CD14-positive monocyte (primary cell): ENCODE data around the gene C1orf105. TPM values are rescaled to one million over a fixed set of nuclear protein-coding genes. Genes with fewer than 3 reads are reported as not detected.

Source experiments
- DNase-seq, 3 donors: peaks; one replicate each; pipeline ENCODE4 v3.0.0-alpha.2; 2011 to 2022
- H2AFZ ChIP-seq: 2 replicates; pipeline ENCODE4 v1.6.0; 2012; ENCODE audit warnings: mild to moderate bottlenecking, low read depth, low read length, inconsistent platforms; ENCODE audit not compliant: insufficient read depth, poor library complexity, severe bottlenecking
- H3K27ac ChIP-seq, 2 donors: 1 replicate in 1 of 2; 2 replicates in 1 of 2; pipeline ENCODE4 v1.5.1; 2012 to 2013; ENCODE audit warnings: low read length in 2 of 2, control low read depth in 1 of 2, inconsistent platforms in 1 of 2, low read depth in 1 of 2, mild to moderate bottlenecking in 1 of 2
- H3K27me3 ChIP-seq, 2 donors: one replicate each; pipeline versions ENCODE4 v1.6.0 to v1.6.1; 2011 to 2013; ENCODE audit warnings: low read length in 2 of 2; ENCODE audit not compliant: control insufficient read depth in 2 of 2, insufficient read depth in 2 of 2
- H3K36me3 ChIP-seq, 2 donors: replicated peaks in 1 of 2; 1 replicate in 1 of 2; 2 replicates in 1 of 2; pipeline versions ENCODE4 v1.5.1 to v1.6.1; 2012 to 2013; ENCODE audit warnings: low read length in 2 of 2, control low read depth in 1 of 2, inconsistent platforms in 1 of 2, mild to moderate bottlenecking in 1 of 2; ENCODE audit not compliant: insufficient read depth in 2 of 2, control insufficient read depth in 1 of 2
- H3K4me1 ChIP-seq, 2 donors: 1 replicate in 1 of 2; 2 replicates in 1 of 2; pipeline versions ENCODE4 v1.5.1 to v1.6.1; 2012 to 2013; ENCODE audit warnings: low read length in 2 of 2, control low read depth in 1 of 2, inconsistent platforms in 1 of 2, mild to moderate bottlenecking in 1 of 2, moderate library complexity in 1 of 2; ENCODE audit not compliant: insufficient read depth in 2 of 2, control insufficient read depth in 1 of 2
- H3K4me2 ChIP-seq: replicated peaks from 2 replicates; pipeline ENCODE3; 2012; ENCODE audit warnings: low read length, moderate library complexity, mild to moderate bottlenecking; ENCODE audit not compliant: poor library complexity, severe bottlenecking; ENCODE audit errors: extremely low read depth
- H3K4me3 ChIP-seq, 3 experiments: fragments of 200-600 bp in 1 of 3; sonication (generic) in 1 of 3; replicated peaks in 1 of 3; 1 replicate in 2 of 3; 2 replicates in 1 of 3; pipeline ENCODE4 v1.5.1; 2011 to 2013; ENCODE audit warnings: low read length in 3 of 3, mild to moderate bottlenecking in 3 of 3, control low read depth in 2 of 3, low read depth in 2 of 3, inconsistent platforms in 1 of 3, moderate library complexity in 1 of 3
- H3K79me2 ChIP-seq: 2 replicates; pipeline ENCODE4 v1.6.0; 2012; ENCODE audit warnings: mild to moderate bottlenecking, control low read depth, inconsistent platforms, low read length, moderate library complexity; ENCODE audit not compliant: insufficient read depth
- H3K9ac ChIP-seq: 2 replicates; pipeline ENCODE4 v1.6.0; 2017; ENCODE audit warnings: low read length, mild to moderate bottlenecking; ENCODE audit not compliant: insufficient read depth, poor library complexity, severe bottlenecking
- H3K9me3 ChIP-seq, 2 donors: replicated peaks in 1 of 2; 1 replicate in 1 of 2; 2 replicates in 1 of 2; pipeline versions ENCODE4 v1.5.1 to v1.6.1; 2012 to 2013; ENCODE audit warnings: low read length in 2 of 2, control low read depth in 1 of 2; ENCODE audit not compliant: control insufficient read depth in 1 of 2, insufficient read depth in 1 of 2
- H4K20me1 ChIP-seq: 2 replicates; pipeline ENCODE4 v1.6.0; 2012; ENCODE audit warnings: mild to moderate bottlenecking, low read length, control low read depth, moderate library complexity; ENCODE audit not compliant: insufficient read depth
- H3K27ac Mint-ChIP-seq, 7 donors: one replicate each; pipeline ENCODE4 v1.8.0; 2020; ENCODE audit warnings: mild to moderate bottlenecking in 7 of 7, mixed read lengths in 7 of 7, moderate library complexity in 6 of 7, inconsistent platforms in 2 of 7
- H3K27me3 Mint-ChIP-seq, 3 donors: one replicate each; pipeline ENCODE4 v1.8.0; 2021 to 2022; ENCODE audit warnings: low read depth in 3 of 3, mild to moderate bottlenecking in 3 of 3, mixed read lengths in 3 of 3, moderate library complexity in 3 of 3, inconsistent platforms in 1 of 3
- H3K36me3 Mint-ChIP-seq, 2 donors: one replicate each; pipeline ENCODE4 v1.8.0; 2020; ENCODE audit warnings: mixed read lengths in 2 of 2, inconsistent platforms in 1 of 2, mild to moderate bottlenecking in 1 of 2
- H3K4me1 Mint-ChIP-seq: one replicate; pipeline ENCODE4 v1.8.0; 2020; ENCODE audit warnings: mild to moderate bottlenecking, mixed read lengths
- H3K4me3 Mint-ChIP-seq, 2 donors: one replicate each; pipeline ENCODE4 v1.8.0; 2020; ENCODE audit warnings: mild to moderate bottlenecking in 2 of 2, mixed read lengths in 2 of 2, moderate library complexity in 1 of 2
- H3K9me3 Mint-ChIP-seq, 7 donors: one replicate each; pipeline ENCODE4 v1.8.0; 2020 to 2022; ENCODE audit warnings: mixed read lengths in 7 of 7, mild to moderate bottlenecking in 6 of 7, moderate library complexity in 6 of 7, inconsistent platforms in 2 of 7
- WGBS: methylation state at CpG from one replicate; pipeline ENCODE4 v1.1.5; 2013; ENCODE audit warnings: missing lambda C conversion rate; ENCODE audit not compliant: insufficient coverage; 5-methylcytosine and 5-hydroxymethylcytosine counted together
- intact Hi-C, 2 donors: fragments of 100-400 bp; cut with micrococcal nuclease; formaldehyde crosslinking; loops; one replicate each; pipeline versions ENCODE4 v1.15.0 to v1.15.1; 2023
- polyA plus RNA-seq, 3 donors: library from polyadenylated mRNA; depleted of rRNA in 1 of 3; unstranded in 2 of 3; stranded (reverse) in 1 of 3; fragments of 300-500 nt in 2 of 3; fragments of >200 nt in 1 of 3; fragmentation: Illumina TruSeq in 2 of 3; gene quantifications; 1 replicate in 2 of 3; 2 replicates in 1 of 3; pipeline ENCODE4 v1.2.3, GENCODE V29; 2012 to 2021
- TF ChIP-seq, protein P1 (sequence below): fragments of 200-600 bp; IDR thresholded peaks from one replicate; pipeline ENCODE4 v1.8.0; 2022; ENCODE audit warnings: antibody characterized with exemption, mild to moderate bottlenecking

Gene C1orf105
- polyA plus RNA-seq, 3 donors, result not detected

DNA sequence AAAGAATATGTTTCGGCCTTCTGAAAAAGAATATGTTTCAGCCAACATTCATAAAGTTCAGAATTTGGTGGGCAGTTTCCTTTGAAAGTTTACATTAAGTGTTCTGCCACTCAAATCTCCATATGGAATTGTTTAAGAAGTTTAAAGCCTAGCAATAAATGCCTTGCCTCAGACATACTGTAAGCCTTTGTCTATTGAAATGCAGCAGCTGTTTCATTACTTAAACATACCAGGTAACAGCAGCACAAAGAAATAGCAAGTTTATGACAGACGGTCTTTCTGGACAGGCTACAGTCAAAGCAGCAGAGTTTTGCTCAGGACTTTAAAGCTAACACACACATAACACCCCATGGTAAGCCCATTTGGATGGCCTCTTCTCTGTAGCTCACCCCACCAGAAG is 38.5 kb upstream of the C1orf105 start:
- H3K9me3 Mint-ChIP-seq, result no peaks in the 10 kb centered on the region
- no peaks in the 10 kb centered on the region for H3K27me3 ChIP-seq
- H3K27me3 Mint-ChIP-seq, result peaks cover 0 to 1% (median 0%) of the 10 kb centered on the region in 3 donors
- H3K4me3 Mint-ChIP-seq, result no peak overlapping the region
- no peaks in the 10 kb centered on the region for H3K4me1 ChIP-seq
- no peak overlapping the region for H3K27ac Mint-ChIP-seq
- no peak overlapping the region for H3K4me3 ChIP-seq
- no peak overlapping the region for H3K4me2 ChIP-seq
- no peaks in the 10 kb centered on the region for H4K20me1 ChIP-seq
- H3K36me3 Mint-ChIP-seq, result peaks cover 0 to under 1% of the 10 kb centered on the region in 2 donors
- no peaks in the 10 kb centered on the region for H3K9me3 ChIP-seq
- H3K36me3 ChIP-seq, result no peaks in the 10 kb centered on the region
- no peak overlapping the region for H2AFZ ChIP-seq
- TF ChIP-seq, protein P1, sequence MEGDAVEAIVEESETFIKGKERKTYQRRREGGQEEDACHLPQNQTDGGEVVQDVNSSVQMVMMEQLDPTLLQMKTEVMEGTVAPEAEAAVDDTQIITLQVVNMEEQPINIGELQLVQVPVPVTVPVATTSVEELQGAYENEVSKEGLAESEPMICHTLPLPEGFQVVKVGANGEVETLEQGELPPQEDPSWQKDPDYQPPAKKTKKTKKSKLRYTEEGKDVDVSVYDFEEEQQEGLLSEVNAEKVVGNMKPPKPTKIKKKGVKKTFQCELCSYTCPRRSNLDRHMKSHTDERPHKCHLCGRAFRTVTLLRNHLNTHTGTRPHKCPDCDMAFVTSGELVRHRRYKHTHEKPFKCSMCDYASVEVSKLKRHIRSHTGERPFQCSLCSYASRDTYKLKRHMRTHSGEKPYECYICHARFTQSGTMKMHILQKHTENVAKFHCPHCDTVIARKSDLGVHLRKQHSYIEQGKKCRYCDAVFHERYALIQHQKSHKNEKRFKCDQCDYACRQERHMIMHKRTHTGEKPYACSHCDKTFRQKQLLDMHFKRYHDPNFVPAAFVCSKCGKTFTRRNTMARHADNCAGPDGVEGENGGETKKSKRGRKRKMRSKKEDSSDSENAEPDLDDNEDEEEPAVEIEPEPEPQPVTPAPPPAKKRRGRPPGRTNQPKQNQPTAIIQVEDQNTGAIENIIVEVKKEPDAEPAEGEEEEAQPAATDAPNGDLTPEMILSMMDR, result no peak
- 92% methylated on average over 1 of the region's 2 CpGs for WGBS
- H3K79me2 ChIP-seq, result no peaks in the 10 kb centered on the region
- intact Hi-C loops, result no loop called here
- H3K4me1 Mint-ChIP-seq, result peaks cover 7% of the 10 kb centered on the region
- no peak for DNase-seq
- no peak overlapping the region for H3K27ac ChIP-seq
- H3K9ac ChIP-seq, result no peak overlapping the region

DNA sequence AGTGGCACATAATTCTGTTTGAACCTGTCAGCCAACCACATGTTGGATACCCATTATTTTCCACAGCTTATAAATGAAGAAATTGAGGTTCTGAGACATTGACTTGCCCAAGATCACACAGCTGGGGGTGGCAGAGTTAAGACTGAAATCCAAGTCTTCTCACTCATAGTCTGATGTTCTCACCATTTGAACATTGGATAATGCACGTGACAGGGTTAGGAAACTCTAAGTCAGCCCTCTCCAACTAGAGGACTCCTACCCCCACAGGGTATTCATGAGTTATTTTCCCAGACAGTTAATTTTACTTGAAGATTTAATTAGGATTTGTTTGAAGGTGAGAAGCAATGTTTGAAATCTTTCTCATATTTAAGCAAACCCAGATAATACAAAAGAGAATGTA is 38.1 kb upstream of the C1orf105 start:
- no peak overlapping the region for H3K27ac ChIP-seq
- Mint-ChIP-seq H3K4me1 (peaks cover 7% of the 10 kb centered on the region), H3K4me3 (no peak overlapping the region), H3K27ac (peak overlapping the region in 1 of 7 donors; percentile 41), H3K9me3 (no peaks in the 10 kb centered on the region), H3K36me3 (peaks cover 0 to 3% of the 10 kb centered on the region in 2 donors), H3K27me3 (peaks cover 0 to 1% (median 0%) of the 10 kb centered on the region in 3 donors)
- no peak overlapping the region for H3K9ac ChIP-seq
- H3K4me3 ChIP-seq, result no peak overlapping the region
- H3K9me3 ChIP-seq, result no peaks in the 10 kb centered on the region
- no peak overlapping the region for H3K4me2 ChIP-seq
- WGBS, result no CpG with 5 or more reads among the region's 1 CpG
- no peak for DNase-seq
- no peaks in the 10 kb centered on the region for H3K4me1 ChIP-seq
- H3K27me3 ChIP-seq, result no peaks in the 10 kb centered on the region
- H3K79me2 ChIP-seq, result no peaks in the 10 kb centered on the region
- no peaks in the 10 kb centered on the region for H3K36me3 ChIP-seq
- TF ChIP-seq, protein P1, result no peak
- H4K20me1 ChIP-seq, result no peaks in the 10 kb centered on the region
- intact Hi-C loops, result no loop called here
- H2AFZ ChIP-seq, result no peak overlapping the region
